Heart left ventricle (tissue), 16 donors: ENCODE data around the gene RNF19B. TPM values are rescaled to one million over a fixed set of nuclear protein-coding genes. Genes with fewer than 3 reads are reported as not detected.

Experiments
- ATAC-seq, 4 donors: fragments of 200-7000 bp; cut with Tn5 transposase; one replicate each; pipeline ENCODE4 v1.9.1; 2020 to 2022; ENCODE audit warnings: moderate library complexity in 4 of 4, mild to moderate bottlenecking in 3 of 4, moderate number of reproducible peaks in 1 of 4
- DNase-seq, 5 donors: peaks; one replicate each; pipeline ENCODE4 v3.0.0-alpha.2; 2020
- H3K27ac ChIP-seq, 12 donors: fragments of 200-600 bp; sonication (generic) in 4 of 12; one replicate each; pipeline versions ENCODE4 v1.5.0 to v1.8.0; 2016 to 2022; ENCODE audit warnings: mild to moderate bottlenecking in 2 of 12
- H3K27me3 ChIP-seq, 9 donors: fragments of 200-600 bp; sonication (generic) in 2 of 9; one replicate each; pipeline versions ENCODE4 v1.5.1 to v1.8.0; 2016 to 2022; ENCODE audit warnings: mild to moderate bottlenecking in 3 of 9
- H3K36me3 ChIP-seq, 9 donors: fragments of 200-600 bp; sonication (generic) in 2 of 9; one replicate each; pipeline versions ENCODE4 v1.5.0 to v1.8.0; 2018 to 2022; ENCODE audit warnings: mild to moderate bottlenecking in 2 of 9
- H3K4me1 ChIP-seq, 12 donors: fragments of 200-600 bp; sonication (generic) in 4 of 12; one replicate each; pipeline versions ENCODE4 v1.5.0 to v1.8.0; 2016 to 2022; ENCODE audit warnings: mild to moderate bottlenecking in 3 of 12
- H3K4me3 ChIP-seq, 12 donors: fragments of 200-600 bp; sonication (generic) in 4 of 12; one replicate each; pipeline versions ENCODE4 v1.5.0 to v1.8.0; 2017 to 2022; ENCODE audit warnings: mild to moderate bottlenecking in 9 of 12, moderate library complexity in 4 of 12
- H3K9me3 ChIP-seq, 12 donors: fragments of 200-600 bp; sonication (generic) in 4 of 12; one replicate each; pipeline versions ENCODE4 v1.5.0 to v1.8.0; 2016 to 2022; ENCODE audit warnings: mild to moderate bottlenecking in 1 of 12
- CTCF ChIP-seq, 12 donors: fragments of 200-600 bp; sonication (generic) in 4 of 12; IDR thresholded peaks; one replicate each; pipeline versions ENCODE4 v1.5.0 to v1.8.0; 2018 to 2022; ENCODE audit warnings: antibody characterized with exemption in 12 of 12, mild to moderate bottlenecking in 5 of 12
- POLR2A ChIP-seq, 2 donors: fragments of 450-650 bp; IDR thresholded peaks; one replicate each; pipeline ENCODE4 v1.6.1; 2017; ENCODE audit warnings: antibody characterized with exemption in 2 of 2, mild to moderate bottlenecking in 2 of 2, moderate library complexity in 2 of 2
- WGBS, 4 donors: extraction: QIAGEN DNeasy Blood & Tissue Kit in 2 of 4; methylation state at CpG; one replicate each; pipeline versions ENCODE4 v1.1.5 to v1.1.7; 2013 to 2018; 5-methylcytosine and 5-hydroxymethylcytosine counted together
- intact Hi-C, 10 donors: fragments of 100-400 bp; cut with DNase I; formaldehyde crosslinking; loops; one replicate each; pipeline versions ENCODE4 v1.11.1 to v1.14.2; 2022
- polyA plus RNA-seq, 2 donors: library from polyadenylated mRNA; stranded (reverse); fragments of 200-250 nt; gene quantifications; one replicate each; pipeline ENCODE4 v1.2.3, GENCODE V29; 2013
- total RNA-seq, 9 donors: library from RNA; depleted of rRNA in 2 of 9; stranded (reverse); fragments of >200 nt in 2 of 9; fragmentation: NEBNext Ultra II Directional in 3 of 9; extraction: Animal tissue kit (Norgen Biotek cat#: 25700) in 3 of 9; gene quantifications; one replicate each; pipeline versions ENCODE4 v1.1.0 to v1.2.4, GENCODE V29; 2016 to 2023
- donor health status: ischemic (EF 13 %, LVEDD 7.1; RV severe dilation, severe dysfunction).
- donor health status: healthy with polysubstance abuse.
- donor health status: DM: no; HTN: yes; CAD: no.
- donor health status: DM: no; HTN: no; CAD: no.
- donor health status: ischemic (EF 25% LVEDD 6.9; RV normal size, moderate dysfunction).
- donor health status: ischemic (EF 25% LVEDD 5.7; RV mildly dilated, moderate dysfunction).
- donor health status: healthy.
- donor health status: DM: yes; HTN: yes; CAD: no.
- donor health status: ischemic (EF 35%, LVEDD 5.7; RV mildly dilated, moderate dysfunction).
- donor health status: nonischemic (EF 11% LVEDD 7.7; RV severe dilation, severe dysfunction).
- donor health status: DM: yes; HTN: yes; CAD: no.
- donor health status: PGD.
- donor health status: ischemic (EF 29% LVEDD 5.4; RV normal size, mild dysfunction).
- donor health status: nonischemic (EF 23%, LVEDD 6.1; RV moderate dilation, normal function).

Gene RNF19B
- total and polyA plus RNA-seq, 11 donors: 1.5 to 42.5 (median 15.2) TPM

GRCh38 chr1:32971576-32971975, 7.0 kb upstream of the RNF19B start:
- Histone ChIP-seq H3K4me3 (no peak overlapping the region), H3K9me3 (no peaks in the 10 kb centered on the region), H3K27me3 (peaks cover 0 to 5% (median 0%) of the 10 kb centered on the region in 9 donors), H3K4me1 (peaks cover 0 to 9% (median 3%) of the 10 kb centered on the region in 12 donors), H3K27ac (no peak overlapping the region), H3K36me3 (no peaks in the 10 kb centered on the region)
- no peak for ATAC-seq
- DNase-seq: no peak
- TF ChIP-seq POLR2A (IDR thresholded peaks at IDR 0.05) (no peak), CTCF (IDR thresholded peaks at IDR 0.05) (no peak)
- WGBS, 4 donors: 89 to 94% (median 93%) methylated on average over 3 of the region's 3 CpGs
- intact Hi-C loops: no loop called here

- H3K27me3 ChIP-seq: peaks cover 0 to 5% (median 0%) of the 10 kb centered on the region in 9 donors
- TF ChIP-seq POLR2A (IDR thresholded peaks at IDR 0.05): no peak
- TF ChIP-seq CTCF (IDR thresholded peaks at IDR 0.05): no peak
- DNase-seq (no peak), ATAC-seq (no peak)
- H3K36me3 ChIP-seq: no peaks in the 10 kb centered on the region
- 97 to 100% (median 99%) methylated on average over 1 of the region's 1 CpG for WGBS, 4 donors
- no peaks in the 10 kb centered on the region for H3K9me3 ChIP-seq
- H3K4me1 ChIP-seq: peaks cover 0 to 9% (median 3%) of the 10 kb centered on the region in 12 donors
- no peak overlapping the region for H3K4me3 ChIP-seq
- H3K27ac ChIP-seq: no peak overlapping the region
- intact Hi-C loops: no loop called here
Measured at GRCh38 chr1:32971156-32971555, 6.5 kb upstream of the RNF19B start.

DNA sequence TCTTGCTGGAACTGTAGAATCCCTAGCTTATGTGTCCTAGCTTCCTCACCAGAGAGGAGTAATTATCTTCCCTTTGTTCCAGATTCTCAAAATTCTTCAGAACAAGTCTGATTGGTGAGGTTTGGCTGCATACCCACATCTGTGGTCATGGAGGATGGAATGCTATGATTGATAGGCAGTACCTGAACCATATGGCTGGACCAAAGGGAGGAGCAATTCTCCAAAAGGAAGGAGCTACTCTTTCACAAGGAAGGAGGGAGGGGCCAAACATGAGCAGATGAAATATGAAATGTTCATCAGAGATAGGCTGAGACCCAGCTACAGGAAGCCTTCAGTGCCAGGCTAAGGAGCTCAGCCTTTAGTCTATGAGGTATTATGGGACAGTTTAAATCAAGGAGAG, 5.0 kb upstream of the RNF19B start:
- H3K27ac ChIP-seq: no peak overlapping the region
- H3K9me3 ChIP-seq: no peaks in the 10 kb centered on the region
- H3K27me3 ChIP-seq: peaks cover 0 to 5% (median 0%) of the 10 kb centered on the region in 9 donors
- H3K36me3 ChIP-seq: no peaks in the 10 kb centered on the region
- no peak for DNase-seq
- no peak overlapping the region for H3K4me3 ChIP-seq
- ATAC-seq: no peak
- intact Hi-C loops: loop anchor here in 1 of 10 donors (10.0 kb wide), 1 partner anchor 45 kb away; no protein-coding TSS in a partner anchor
- H3K4me1 ChIP-seq: peaks cover 0 to 16% (median 5%) of the 10 kb centered on the region in 12 donors
- TF ChIP-seq POLR2A (IDR thresholded peaks at IDR 0.05) (no peak), CTCF (IDR thresholded peaks at IDR 0.05) (no peak)

GRCh38 chr1:32967888-32968568, 3.4 kb upstream of the RNF19B start:
- no peak overlapping the region for H3K4me3 ChIP-seq
- H3K9me3 ChIP-seq: no peaks in the 10 kb centered on the region
- TF ChIP-seq POLR2A (IDR thresholded peaks at IDR 0.05) (no peak), CTCF (IDR thresholded peaks at IDR 0.05) (no peak)
- intact Hi-C loops: loop anchor here in 1 of 10 donors (10.0 kb wide), 1 partner anchor 47 kb away; no protein-coding TSS in a partner anchor
- H3K27me3 ChIP-seq: peaks cover 0 to 5% (median 0%) of the 10 kb centered on the region in 9 donors
- DNase-seq (no peak), ATAC-seq (no peak)
- H3K4me1 ChIP-seq: peaks cover 0 to 15% (median 7%) of the 10 kb centered on the region in 12 donors
- 54 to 69% (median 63%) methylated on average over 3 to 4 of the region's 4 CpGs for WGBS, 4 donors
- no peaks in the 10 kb centered on the region for H3K36me3 ChIP-seq
- H3K27ac ChIP-seq: no peak overlapping the region
